RWPE2 (cell line): ENCODE data around the gene ARHGAP32.
"Not testable (repeated sequence)": the region's sequence is repeated elsewhere in the genome, so short reads cannot be mapped to it uniquely, and the experiment has no call there.

Experiments used
- ATAC-seq: fragments of 200-7000 bp; cut with Tn5 transposase; 3 replicates; pipeline ENCODE4 v1.9.1; 2021; ENCODE audit warnings: low read depth
- DNase-seq: peaks from one replicate; pipeline ENCODE4 v3.0.0-alpha.2; 2020; ENCODE audit warnings: low spot score
- H3K27ac ChIP-seq: fragments of 450-650 bp; 2 replicates; pipeline ENCODE4 v1.5.1; 2017; ENCODE audit warnings: mild to moderate bottlenecking; ENCODE audit not compliant: poor library complexity, severe bottlenecking
- H3K27me3 ChIP-seq: fragments of 250-450 bp; sonication (Bioruptor Pico); 2 replicates; pipeline ENCODE4 v1.5.1; 2021; ENCODE audit warnings: mild to moderate bottlenecking, moderate library complexity; ENCODE audit not compliant: insufficient read depth, poor library complexity, severe bottlenecking
- H3K36me3 ChIP-seq: fragments of 250-450 bp; sonication (Bioruptor Pico); 2 replicates; pipeline ENCODE4 v1.5.1; 2020; ENCODE audit warnings: low read depth, mild to moderate bottlenecking, moderate library complexity
- H3K4me1 ChIP-seq: fragments of 250-450 bp; sonication (Bioruptor Pico); 2 replicates; pipeline ENCODE4 v1.5.1; 2021; ENCODE audit warnings: mild to moderate bottlenecking, moderate library complexity; ENCODE audit not compliant: insufficient read depth, poor library complexity, severe bottlenecking
- H3K4me3 ChIP-seq: fragments of 250-450 bp; sonication (Bioruptor Pico); 2 replicates; pipeline ENCODE4 v1.5.1; 2021; ENCODE audit warnings: mild to moderate bottlenecking, moderate library complexity; ENCODE audit not compliant: severe bottlenecking
- H3K9me3 ChIP-seq: fragments of 250-450 bp; sonication (Bioruptor Pico); 2 replicates; pipeline ENCODE4 v1.5.1; 2021; ENCODE audit warnings: mild to moderate bottlenecking, moderate library complexity; ENCODE audit not compliant: severe bottlenecking
- TF ChIP-seq, protein P1 (sequence below): fragments of 450-650 bp; IDR thresholded peaks from one replicate; pipeline ENCODE4 v1.5.1; 2017; ENCODE audit warnings: mild to moderate bottlenecking, moderate library complexity; ENCODE audit not compliant: poor library complexity, severe bottlenecking

Gene ARHGAP32

DNA sequence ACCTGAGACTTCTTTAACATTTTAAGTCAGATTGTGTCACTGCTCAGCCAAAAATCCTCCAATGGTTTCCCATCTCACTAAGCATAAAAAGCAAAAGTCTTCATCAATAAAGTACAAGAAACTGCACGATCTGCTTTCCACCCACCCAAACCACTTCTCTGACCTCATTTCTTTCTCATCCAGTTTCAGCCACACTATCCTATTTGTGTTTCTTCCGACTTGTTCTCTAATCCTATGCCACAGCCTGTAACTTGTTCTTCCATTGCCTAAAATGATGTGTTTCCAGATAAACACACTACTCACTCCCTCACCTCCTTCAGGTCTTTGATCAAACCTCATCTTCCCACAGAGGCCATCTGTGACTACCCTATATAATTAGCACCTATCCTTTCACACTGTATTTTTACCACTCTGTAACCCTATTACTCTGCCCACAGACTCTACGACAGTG is 28.4 kb downstream of the ARHGAP32 start:
- Histone ChIP-seq H3K4me1 (no peaks in the 10 kb centered on the region), H3K9me3 (peaks cover 4% of the 10 kb centered on the region), H3K27me3 (no peaks in the 10 kb centered on the region), H3K36me3 (no peaks in the 10 kb centered on the region), H3K27ac (no peak overlapping the region), H3K4me3 (no peak overlapping the region)
- no peak for DNase-seq
- TF ChIP-seq, protein P1, sequence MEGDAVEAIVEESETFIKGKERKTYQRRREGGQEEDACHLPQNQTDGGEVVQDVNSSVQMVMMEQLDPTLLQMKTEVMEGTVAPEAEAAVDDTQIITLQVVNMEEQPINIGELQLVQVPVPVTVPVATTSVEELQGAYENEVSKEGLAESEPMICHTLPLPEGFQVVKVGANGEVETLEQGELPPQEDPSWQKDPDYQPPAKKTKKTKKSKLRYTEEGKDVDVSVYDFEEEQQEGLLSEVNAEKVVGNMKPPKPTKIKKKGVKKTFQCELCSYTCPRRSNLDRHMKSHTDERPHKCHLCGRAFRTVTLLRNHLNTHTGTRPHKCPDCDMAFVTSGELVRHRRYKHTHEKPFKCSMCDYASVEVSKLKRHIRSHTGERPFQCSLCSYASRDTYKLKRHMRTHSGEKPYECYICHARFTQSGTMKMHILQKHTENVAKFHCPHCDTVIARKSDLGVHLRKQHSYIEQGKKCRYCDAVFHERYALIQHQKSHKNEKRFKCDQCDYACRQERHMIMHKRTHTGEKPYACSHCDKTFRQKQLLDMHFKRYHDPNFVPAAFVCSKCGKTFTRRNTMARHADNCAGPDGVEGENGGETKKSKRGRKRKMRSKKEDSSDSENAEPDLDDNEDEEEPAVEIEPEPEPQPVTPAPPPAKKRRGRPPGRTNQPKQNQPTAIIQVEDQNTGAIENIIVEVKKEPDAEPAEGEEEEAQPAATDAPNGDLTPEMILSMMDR, result no peak
- ATAC-seq, result no peak

DNA sequence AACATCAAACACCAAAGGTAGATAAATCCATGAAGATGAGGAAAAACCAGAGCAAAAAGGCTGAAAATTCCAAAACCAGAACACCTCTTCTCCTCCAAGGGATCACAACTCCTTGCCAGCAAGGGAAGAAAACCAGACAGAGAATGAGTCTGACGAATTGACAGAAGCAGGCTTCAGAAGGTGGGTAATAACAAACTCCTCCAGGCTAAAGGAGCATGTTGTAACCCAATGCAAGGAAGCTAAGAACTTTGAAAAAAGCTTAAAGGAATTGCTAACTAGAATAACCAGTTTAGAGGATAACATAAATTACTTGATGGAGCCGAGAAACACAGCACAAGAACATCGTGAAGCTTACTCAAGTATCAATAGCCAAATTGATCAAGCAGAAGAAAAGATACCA is 35.0 kb downstream of the ARHGAP32 start:
- not testable (repeated sequence) for DNase-seq, H3K4me1 ChIP-seq, H3K36me3 ChIP-seq, H3K4me3 ChIP-seq, H3K27me3 ChIP-seq, H3K27ac ChIP-seq, ATAC-seq, H3K9me3 ChIP-seq

DNA sequence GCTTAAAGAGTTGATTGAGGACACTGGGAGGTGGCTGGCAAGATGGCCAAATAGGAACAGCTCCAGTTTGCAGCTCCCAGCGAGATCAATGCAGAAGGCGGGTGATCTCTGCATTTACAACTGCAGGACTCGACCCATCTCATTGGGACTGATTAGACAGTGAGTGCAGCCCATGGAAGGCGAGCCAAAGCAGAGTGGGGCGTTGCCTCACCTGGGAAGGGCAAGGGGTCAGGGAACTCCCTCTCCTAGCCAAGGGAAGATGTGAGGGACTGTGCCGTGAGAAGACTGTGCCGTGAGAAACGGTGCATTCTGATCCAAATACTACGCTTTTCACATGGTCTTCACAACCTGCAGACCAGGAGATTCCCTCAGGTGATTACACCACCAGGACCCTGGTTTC is 36.4 kb downstream of the ARHGAP32 start:
- no peak for ATAC-seq

DNA sequence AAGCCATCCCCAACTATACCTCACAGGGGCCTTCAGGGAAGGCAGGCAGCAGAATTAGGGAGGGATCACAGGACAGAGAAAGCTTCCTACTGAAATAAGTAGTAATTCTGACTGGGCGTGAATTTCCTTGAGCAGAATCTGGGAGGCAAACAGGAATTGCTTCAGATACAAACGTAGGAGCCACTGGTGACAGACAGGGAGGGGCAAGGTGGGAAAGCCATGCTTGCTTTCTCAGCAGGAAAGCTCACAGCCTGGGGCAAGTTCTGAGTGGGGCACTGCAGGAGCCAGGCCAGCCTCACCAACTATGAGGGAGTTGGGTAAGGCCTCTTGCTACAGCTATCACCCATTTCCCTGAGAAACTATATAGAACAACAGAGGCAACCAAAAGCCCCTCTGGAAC is 43.6 kb downstream of the ARHGAP32 start:
- TF ChIP-seq, protein P1, result no peak
- Histone ChIP-seq H3K4me3 (no peak overlapping the region), H3K36me3 (no peaks in the 10 kb centered on the region), H3K4me1 (peaks cover 29% of the 10 kb centered on the region), H3K9me3 (no peaks in the 10 kb centered on the region), H3K27ac (no peak overlapping the region), H3K27me3 (no peaks in the 10 kb centered on the region)
- ATAC-seq, result no peak
- DNase-seq, result no peak

More for the DNA sequence above, 36.4 kb downstream of the ARHGAP32 start:
- H3K27me3 ChIP-seq, result no peaks in the 10 kb centered on the region
- TF ChIP-seq, protein P1, result no peak
- H3K27ac ChIP-seq, result no peak overlapping the region
- H3K4me3 ChIP-seq, result no peak overlapping the region
- no peaks in the 10 kb centered on the region for H3K4me1 ChIP-seq
- DNase-seq, result no peak
- H3K36me3 ChIP-seq, result no peaks in the 10 kb centered on the region
- no peaks in the 10 kb centered on the region for H3K9me3 ChIP-seq

DNA sequence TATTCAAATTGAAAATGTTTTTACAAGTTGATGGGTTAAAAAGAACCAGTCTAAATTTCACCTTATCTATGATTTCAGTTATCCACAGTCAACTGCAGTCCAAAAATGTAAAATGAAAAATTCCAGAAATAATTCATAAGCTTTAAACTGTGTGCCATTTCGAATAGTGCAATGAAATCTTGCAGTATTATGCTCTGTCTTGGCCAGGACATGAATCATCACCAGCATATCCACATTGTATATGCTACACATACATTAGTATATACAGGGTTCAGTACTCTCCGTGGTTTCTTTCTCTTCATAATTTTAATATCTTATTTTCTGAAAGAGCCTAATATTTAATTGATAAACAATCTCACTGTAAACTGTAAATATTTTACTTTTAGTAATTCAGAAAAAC is 45.9 kb downstream of the ARHGAP32 start:
- ATAC-seq (peak; percentile 63), DNase-seq (no peak)
- H3K9me3 ChIP-seq, result no peaks in the 10 kb centered on the region
- H3K4me3 ChIP-seq, result no peak overlapping the region
- H3K4me1 ChIP-seq, result peaks cover 44% of the 10 kb centered on the region
- TF ChIP-seq, protein P1, result no peak
- no peaks in the 10 kb centered on the region for H3K36me3 ChIP-seq
- H3K27me3 ChIP-seq, result no peaks in the 10 kb centered on the region
- H3K27ac ChIP-seq, result peak overlapping the region; percentile 89
